HL-60 (cell line): ENCODE measurements around the gene TGFBR3.

Experiments
- DNase-seq, 2 experiments: peaks; one replicate each; pipeline ENCODE4 v3.0.0-alpha.2; 2010 to 2020; ENCODE audit warnings: low read depth in 1 of 2, low spot score in 1 of 2
- H3K27ac ChIP-seq: fragments of 250-450 bp; sonication (Bioruptor Pico); replicated peaks from 2 replicates; pipeline ENCODE4 v1.5.1; 2020; ENCODE audit warnings: mild to moderate bottlenecking, moderate library complexity
- H3K27me3 ChIP-seq: fragments of 250-450 bp; sonication (Bioruptor Pico); 2 replicates; pipeline ENCODE4 v1.5.1; 2021; ENCODE audit warnings: mild to moderate bottlenecking, moderate library complexity; ENCODE audit not compliant: insufficient read depth, poor library complexity, severe bottlenecking
- H3K4me3 ChIP-seq: replicated peaks from 2 replicates; pipeline ENCODE4 v1.5.1; 2011; ENCODE audit warnings: mild to moderate bottlenecking, control low read depth, low read length; ENCODE audit not compliant: insufficient read depth
- CTCF ChIP-seq: IDR thresholded peaks from one replicate; pipeline ENCODE4 v1.5.1; 2011; ENCODE audit warnings: low read length, control low read depth, inconsistent platforms; ENCODE audit not compliant: insufficient read depth
- GABPA ChIP-seq: IDR thresholded peaks from 2 replicates; pipeline ENCODE4 v1.6.1; 2012; ENCODE audit warnings: low read depth
- POLR2AphosphoS5 ChIP-seq: IDR thresholded peaks from 2 replicates; pipeline ENCODE4 v1.6.1; 2012; ENCODE audit warnings: low read depth
- REST ChIP-seq: IDR thresholded peaks from 2 replicates; pipeline ENCODE4 v1.6.1; 2012; ENCODE audit warnings: low read depth; ENCODE audit not compliant: insufficient replicate concordance
- SPI1 ChIP-seq: IDR thresholded peaks from 2 replicates; pipeline ENCODE4 v1.6.1; 2012; ENCODE audit warnings: low read depth, mild to moderate bottlenecking, borderline replicate concordance

The TGFBR3 gene

GRCh38 chr1:91776068-91776794 is 109.7 kb downstream of the TGFBR3 start:
- H3K27ac ChIP-seq: no peak overlapping the region
- no peak overlapping the region for H3K4me3 ChIP-seq
- H3K27me3 ChIP-seq: no peaks in the 10 kb centered on the region
- TF ChIP-seq SPI1: no peak
- TF ChIP-seq REST: no peak
- DNase-seq: no peak

GRCh38 chr1:91775227-91775626 is 110.7 kb downstream of the TGFBR3 start:
- TF ChIP-seq REST (no peak), GABPA (no peak), SPI1 (no peak), CTCF (no peak), POLR2AphosphoS5 (no peak)
- H3K27me3 ChIP-seq: no peaks in the 10 kb centered on the region
- H3K4me3 ChIP-seq: no peak overlapping the region
- DNase-seq: no peak
- no peak overlapping the region for H3K27ac ChIP-seq

- H3K27ac ChIP-seq: no peak overlapping the region
- no peaks in the 10 kb centered on the region for H3K27me3 ChIP-seq
- no peak overlapping the region for H3K4me3 ChIP-seq
- no peak for TF ChIP-seq CTCF
- no peak for TF ChIP-seq POLR2AphosphoS5
- TF ChIP-seq REST: no peak
- TF ChIP-seq GABPA: no peak
- TF ChIP-seq SPI1: no peak
- no peak for DNase-seq
These were observed 111.3 kb downstream of the TGFBR3 start for GRCh38 chr1:91774520-91775203.
